GM12878 (cell line): Measurements from ENCODE around the gene C3. TPM values are rescaled to one million over a fixed set of nuclear protein-coding genes. Genes with fewer than 3 reads are reported as not detected.

ENCODE experiments used
- ATF7 ChIP-seq: fragments of 450-650 bp; IDR thresholded peaks from 2 replicates; pipeline ENCODE4 v1.6.1; 2016; ENCODE audit warnings: low read depth, mild to moderate bottlenecking
- BCL3 ChIP-seq: IDR thresholded peaks from 2 replicates; pipeline ENCODE4 v1.6.1; 2011; ENCODE audit warnings: borderline replicate concordance, low read depth, mild to moderate bottlenecking, moderate library complexity, low read length; ENCODE audit not compliant: insufficient read depth, poor library complexity, severe bottlenecking
- CREB1 ChIP-seq: IDR thresholded peaks from 2 replicates; pipeline ENCODE4 v1.6.1; 2012; ENCODE audit warnings: low read depth, mild to moderate bottlenecking, inconsistent platforms
- DPF2 ChIP-seq: fragments of 450-650 bp; IDR thresholded peaks from 2 replicates; pipeline ENCODE4 v1.6.1; 2017; ENCODE audit warnings: mild to moderate bottlenecking
- HSF1 ChIP-seq: fragments of 150-350 bp; IDR thresholded peaks from 2 replicates; pipeline ENCODE4 v1.6.1; 2014; ENCODE audit warnings: mild to moderate bottlenecking, low read depth, low read length
- IKZF2 ChIP-seq, 2 experiments: fragments of 450-650 bp; IDR thresholded peaks; 2 replicates each; pipeline ENCODE4 v1.6.1; 2017; ENCODE audit warnings: mild to moderate bottlenecking in 2 of 2, moderate library complexity in 2 of 2
- MXI1 ChIP-seq: fragments of 150-350 bp; IDR thresholded peaks from 2 replicates; pipeline ENCODE4 v1.6.1; 2011; ENCODE audit warnings: low read depth, mild to moderate bottlenecking, inconsistent platforms, low read length, improper control_type of control experiment
- MYB ChIP-seq: fragments of 150-350 bp; IDR thresholded peaks from 2 replicates; pipeline ENCODE4 v1.6.1; 2014; ENCODE audit warnings: mild to moderate bottlenecking, low read depth, low read length, borderline replicate concordance
- PML ChIP-seq: IDR thresholded peaks from 2 replicates; pipeline ENCODE4 v1.6.1; 2012; ENCODE audit warnings: low read length, inconsistent platforms
- RAD21 ChIP-seq: IDR thresholded peaks from 2 replicates; pipeline ENCODE4 v1.6.1; 2011; ENCODE audit warnings: mild to moderate bottlenecking, low read depth, low read length, moderate library complexity; ENCODE audit not compliant: insufficient read depth
- RAD51 ChIP-seq: fragments of 450-650 bp; IDR thresholded peaks from 2 replicates; pipeline ENCODE4 v1.6.1; 2016; ENCODE audit warnings: moderate library complexity, mild to moderate bottlenecking, inconsistent platforms
- RELB ChIP-seq: fragments of 450-650 bp; IDR thresholded peaks from 2 replicates; pipeline ENCODE4 v1.6.1; 2017; ENCODE audit warnings: low read depth, mild to moderate bottlenecking, moderate library complexity
- RUNX3 ChIP-seq: IDR thresholded peaks from 2 replicates; pipeline ENCODE4 v1.6.1; 2012; ENCODE audit warnings: low read length, inconsistent platforms
- SREBF1 ChIP-seq: IDR thresholded peaks from 2 replicates; pipeline ENCODE4 v1.6.1; 2012; ENCODE audit warnings: mild to moderate bottlenecking, low read length
- STAT3 ChIP-seq: IDR thresholded peaks from 2 replicates; pipeline ENCODE4 v1.6.1; 2011; ENCODE audit warnings: low read depth, low read length, improper control_type of control experiment
- SUZ12 ChIP-seq: fragments of 200-600 bp; sonication (generic); IDR thresholded peaks from one replicate; pipeline ENCODE4 v1.6.1; 2018; ENCODE audit warnings: antibody characterized with exemption, mild to moderate bottlenecking; ENCODE audit not compliant: unreplicated experiment
- TCF12 ChIP-seq: IDR thresholded peaks from 2 replicates; pipeline ENCODE4 v1.6.1; 2011; ENCODE audit warnings: low read depth, mild to moderate bottlenecking, low read length
- TCF7 ChIP-seq: IDR thresholded peaks from 2 replicates; pipeline ENCODE4 v1.6.1; 2014; ENCODE audit warnings: antibody characterized with exemption, borderline replicate concordance
- USF2 ChIP-seq: IDR thresholded peaks from 2 replicates; pipeline ENCODE4 v1.6.1; 2011; ENCODE audit warnings: low read depth, low read length, improper control_type of control experiment, borderline replicate concordance
- YBX1 ChIP-seq: fragments of 450-650 bp; IDR thresholded peaks from 2 replicates; pipeline ENCODE4 v1.6.1; 2016; ENCODE audit warnings: antibody characterized with exemption
- polyA plus RNA-seq, 11 experiments: library from polyadenylated mRNA; depleted of rRNA in 4 of 11; unstranded in 6 of 11; stranded (reverse) in 5 of 11; fragments of >200 nt; fragmentation: Nextera tagmentation in 4 of 11; fragmentation: Illumina TruSeq in 1 of 11; extraction: Ambion mirVana in 4 of 11; extraction: Trizol in 1 of 11; gene quantifications; 1 replicate in 1 of 11; 2 replicates in 10 of 11; pipeline versions ENCODE4 v1.2.1 to v1.2.3, GENCODE V29; 2011 to 2016; ENCODE audit warnings: inconsistent platforms in 2 of 11, missing spikeins in 2 of 11, low read depth in 1 of 11
- total RNA-seq, 4 experiments: library from RNA; depleted of rRNA in 3 of 4; stranded (reverse); fragments of >200 nt in 3 of 4; fragmentation: Illumina TruSeq in 1 of 4; extraction: Trizol in 1 of 4; gene quantifications; 2 replicates each; pipeline versions ENCODE4 v1.2.1 to v1.2.3, GENCODE V29; 2013 to 2021
- TF ChIP-seq, protein P1 (sequence below): fragments of 450-650 bp; conservative IDR thresholded peaks from 2 replicates; pipeline ENCODE4 v1.6.1; 2017; ENCODE audit warnings: mild to moderate bottlenecking, moderate library complexity
- TF ChIP-seq, protein P2 (sequence below): fragments of 450-650 bp; IDR thresholded peaks from 2 replicates; pipeline ENCODE4 v1.6.1; 2016; ENCODE audit warnings: mild to moderate bottlenecking

The C3 gene
- total and polyA plus RNA-seq, 10 of the 15 experiments (the other 5 are each of a cell fraction or from before 2014, with no cell fraction given), result 0.20 to 6.7 (median 0.72) TPM

DNA sequence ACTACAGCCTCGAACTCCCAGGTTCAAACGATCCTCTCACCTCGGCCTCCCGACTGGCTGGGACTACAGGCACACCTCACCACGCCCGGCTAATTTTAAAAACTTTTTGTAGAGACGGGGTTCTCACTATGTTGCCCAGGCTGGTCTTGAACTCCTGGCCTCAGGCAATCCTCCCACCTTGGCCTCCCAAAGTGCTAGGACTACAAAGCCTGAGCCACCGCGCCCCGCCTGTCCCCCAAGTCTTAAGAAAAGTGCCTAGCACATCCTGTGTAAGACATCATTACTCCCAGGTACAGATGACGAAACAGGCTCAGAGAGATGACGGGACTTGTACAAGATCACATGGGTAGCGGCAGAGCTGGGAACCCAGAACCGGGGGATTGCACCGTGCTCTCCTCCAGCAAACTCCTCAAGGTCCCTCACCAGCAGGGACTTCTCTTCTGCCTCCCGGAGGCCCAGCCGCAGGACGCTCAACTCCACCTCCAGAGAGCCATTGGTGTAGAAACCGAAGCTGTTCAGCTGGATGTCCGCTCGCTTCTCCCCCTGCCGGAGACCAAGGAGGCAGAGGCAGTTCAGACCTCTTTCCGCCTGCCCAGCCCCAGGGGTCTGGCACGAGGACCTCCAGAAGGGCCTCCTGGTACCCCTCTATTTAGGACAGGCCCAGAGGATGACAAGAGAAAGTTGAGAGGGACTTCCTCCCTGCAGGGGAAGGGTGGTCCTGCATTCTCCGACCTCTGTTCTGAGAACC lies 15.9 kb upstream of the C3 start (continued):
- peak; percentile 68 for TF ChIP-seq RAD21
- 0 out of 2 replicates have a peak, but pooled peaks have one; percentile 15 for TF ChIP-seq DPF2
- no peak for TF ChIP-seq MYB
- no peak for TF ChIP-seq PML
- no peak for TF ChIP-seq STAT3
- TF ChIP-seq, protein P1, sequence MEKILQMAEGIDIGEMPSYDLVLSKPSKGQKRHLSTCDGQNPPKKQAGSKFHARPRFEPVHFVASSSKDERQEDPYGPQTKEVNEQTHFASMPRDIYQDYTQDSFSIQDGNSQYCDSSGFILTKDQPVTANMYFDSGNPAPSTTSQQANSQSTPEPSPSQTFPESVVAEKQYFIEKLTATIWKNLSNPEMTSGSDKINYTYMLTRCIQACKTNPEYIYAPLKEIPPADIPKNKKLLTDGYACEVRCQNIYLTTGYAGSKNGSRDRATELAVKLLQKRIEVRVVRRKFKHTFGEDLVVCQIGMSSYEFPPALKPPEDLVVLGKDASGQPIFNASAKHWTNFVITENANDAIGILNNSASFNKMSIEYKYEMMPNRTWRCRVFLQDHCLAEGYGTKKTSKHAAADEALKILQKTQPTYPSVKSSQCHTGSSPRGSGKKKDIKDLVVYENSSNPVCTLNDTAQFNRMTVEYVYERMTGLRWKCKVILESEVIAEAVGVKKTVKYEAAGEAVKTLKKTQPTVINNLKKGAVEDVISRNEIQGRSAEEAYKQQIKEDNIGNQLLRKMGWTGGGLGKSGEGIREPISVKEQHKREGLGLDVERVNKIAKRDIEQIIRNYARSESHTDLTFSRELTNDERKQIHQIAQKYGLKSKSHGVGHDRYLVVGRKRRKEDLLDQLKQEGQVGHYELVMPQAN, result peak; percentile 9
- no peak for TF ChIP-seq TCF7
- TF ChIP-seq RUNX3, result peak; percentile 34; the same call in 1 of the 2 replicates
- TF ChIP-seq, protein P2, sequence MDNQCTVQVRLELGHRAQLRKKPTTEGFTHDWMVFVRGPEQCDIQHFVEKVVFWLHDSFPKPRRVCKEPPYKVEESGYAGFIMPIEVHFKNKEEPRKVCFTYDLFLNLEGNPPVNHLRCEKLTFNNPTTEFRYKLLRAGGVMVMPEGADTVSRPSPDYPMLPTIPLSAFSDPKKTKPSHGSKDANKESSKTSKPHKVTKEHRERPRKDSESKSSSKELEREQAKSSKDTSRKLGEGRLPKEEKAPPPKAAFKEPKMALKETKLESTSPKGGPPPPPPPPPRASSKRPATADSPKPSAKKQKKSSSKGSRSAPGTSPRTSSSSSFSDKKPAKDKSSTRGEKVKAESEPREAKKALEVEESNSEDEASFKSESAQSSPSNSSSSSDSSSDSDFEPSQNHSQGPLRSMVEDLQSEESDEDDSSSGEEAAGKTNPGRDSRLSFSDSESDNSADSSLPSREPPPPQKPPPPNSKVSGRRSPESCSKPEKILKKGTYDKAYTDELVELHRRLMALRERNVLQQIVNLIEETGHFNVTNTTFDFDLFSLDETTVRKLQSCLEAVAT, result peak; percentile 52; the same call in 1 of the 2 replicates
- no peak for TF ChIP-seq SUZ12
- peak; percentile 96 for TF ChIP-seq CREB1
- no peak for TF ChIP-seq HSF1
- TF ChIP-seq RAD51, result peak; percentile 75
- peak; percentile 33; the same call in 1 of the 2 replicates for TF ChIP-seq RELB
- peak; percentile 18; the same call in 1 of the 2 replicates for TF ChIP-seq USF2
- TF ChIP-seq YBX1, result no peak
- TF ChIP-seq TCF12, result no peak
- TF ChIP-seq MXI1, result peak; percentile 68; the same call in 1 of the 2 replicates
- peak; percentile 81 for TF ChIP-seq ATF7
- no peak for TF ChIP-seq SREBF1
- peak; percentile 47 to 64; a peak in 3 of 4 replicates for TF ChIP-seq IKZF2 (IDR thresholded peaks at IDR 0.05)
- no peak for TF ChIP-seq BCL3
